ENCODE data around the gene UGT2B15.
"Not testable (repeated sequence)": the region's sequence is repeated elsewhere in the genome, so short reads cannot be mapped to it uniquely, and the experiment has no call there.

Gene UGT2B15

GRCh38 chr4:68670479-68670939 is at the start of gene UGT2B15:
TSS of gene UGT2B15 (minus strand) at chr4:68670652. CDS start at chr4:68670618, 34 bp downstream.
- H3K27ac Mint-ChIP-seq; H3K4me3 Mint-ChIP-seq; ATAC-seq; DNase-seq (ENCODE audit: low spot score in 2 of 2); H3K9me3 Mint-ChIP-seq; H3K4me1 Mint-ChIP-seq; H3K36me3 Mint-ChIP-seq: not testable (repeated sequence)

- H3K4me1 Mint-ChIP-seq: no peaks in the 10 kb centered on the region
- ATAC-seq (no peak), DNase-seq (ENCODE audit: low spot score in 2 of 2) (no peak)
- no peaks in the 10 kb centered on the region for H3K36me3 Mint-ChIP-seq
- H3K9me3 Mint-ChIP-seq: peaks cover 5% of the 10 kb centered on the region
- no peak overlapping the region for H3K27ac Mint-ChIP-seq
- no peak overlapping the region for H3K4me3 Mint-ChIP-seq
Observed at GRCh38 chr4:68719075-68719473, 48.6 kb upstream of the UGT2B15 start.

- ATAC-seq (no peak), DNase-seq (ENCODE audit: low spot score in 2 of 2) (no peak)
- peaks cover 5% of the 10 kb centered on the region for H3K9me3 Mint-ChIP-seq
- H3K27ac Mint-ChIP-seq: no peak overlapping the region
- no peaks in the 10 kb centered on the region for H3K36me3 Mint-ChIP-seq
- H3K4me1 Mint-ChIP-seq: no peaks in the 10 kb centered on the region
- no peak overlapping the region for H3K4me3 Mint-ChIP-seq
Observed at GRCh38 chr4:68718447-68719074, 48.1 kb upstream of the UGT2B15 start.

- no peaks in the 10 kb centered on the region for H3K36me3 Mint-ChIP-seq
- DNase-seq (ENCODE audit: low spot score in 2 of 2) (no peak), ATAC-seq (no peak)
- H3K27ac Mint-ChIP-seq: no peak overlapping the region
- H3K9me3 Mint-ChIP-seq: peaks cover 5% of the 10 kb centered on the region
- no peaks in the 10 kb centered on the region for H3K4me1 Mint-ChIP-seq
- H3K4me3 Mint-ChIP-seq: no peak overlapping the region
Observed at GRCh38 chr4:68717999-68718398, 47.5 kb upstream of the UGT2B15 start.

GRCh38 chr4:68714400-68714799 is 43.9 kb upstream of the UGT2B15 start:
- Mint-ChIP-seq H3K9me3 (no peaks in the 10 kb centered on the region), H3K4me3 (no peak overlapping the region), H3K27ac (no peak overlapping the region), H3K36me3 (no peaks in the 10 kb centered on the region), H3K4me1 (no peaks in the 10 kb centered on the region)
- ATAC-seq (no peak), DNase-seq (ENCODE audit: low spot score in 2 of 2) (no peak)

GRCh38 chr4:68712207-68712606 is 41.8 kb upstream of the UGT2B15 start:
- Mint-ChIP-seq H3K9me3 (no peaks in the 10 kb centered on the region), H3K4me1 (no peaks in the 10 kb centered on the region), H3K27ac (no peak overlapping the region), H3K4me3 (no peak overlapping the region), H3K36me3 (no peaks in the 10 kb centered on the region)
- ATAC-seq: no peak
- no peak for DNase-seq (ENCODE audit: low spot score in 2 of 2)

GRCh38 chr4:68708566-68708965 is 38.1 kb upstream of the UGT2B15 start:
- ATAC-seq (no peak), DNase-seq (ENCODE audit: low spot score in 2 of 2) (no peak)
- Mint-ChIP-seq H3K4me1 (no peaks in the 10 kb centered on the region), H3K9me3 (peaks cover 10% of the 10 kb centered on the region), H3K36me3 (no peaks in the 10 kb centered on the region), H3K27ac (no peak overlapping the region), H3K4me3 (no peak overlapping the region)

GRCh38 chr4:68703168-68703567 is 32.7 kb upstream of the UGT2B15 start:
- not testable (repeated sequence) for H3K4me1 Mint-ChIP-seq; DNase-seq (ENCODE audit: low spot score in 2 of 2); H3K36me3 Mint-ChIP-seq; ATAC-seq; H3K4me3 Mint-ChIP-seq; H3K27ac Mint-ChIP-seq
- peaks cover 11% of the 10 kb centered on the region for H3K9me3 Mint-ChIP-seq

- DNase-seq (ENCODE audit: low spot score in 2 of 2): no peak
- no peak overlapping the region for H3K4me3 Mint-ChIP-seq
- no peak overlapping the region for H3K27ac Mint-ChIP-seq
- peaks cover 3% of the 10 kb centered on the region for H3K9me3 Mint-ChIP-seq
- H3K36me3 Mint-ChIP-seq: no peaks in the 10 kb centered on the region
- ATAC-seq: no peak
- H3K4me1 Mint-ChIP-seq: no peaks in the 10 kb centered on the region
Observed at GRCh38 chr4:68700152-68700551, 29.7 kb upstream of the UGT2B15 start.

- ATAC-seq: no peak
- Mint-ChIP-seq H3K27ac (no peak overlapping the region), H3K4me3 (no peak overlapping the region), H3K9me3 (no peaks in the 10 kb centered on the region), H3K4me1 (no peaks in the 10 kb centered on the region), H3K36me3 (no peaks in the 10 kb centered on the region)
- no peak for DNase-seq (ENCODE audit: low spot score in 2 of 2)
Observed at GRCh38 chr4:68693325-68694075, 23.0 kb upstream of the UGT2B15 start.

GRCh38 chr4:68691186-68691585 is 20.7 kb upstream of the UGT2B15 start:
- no peaks in the 10 kb centered on the region for H3K4me1 Mint-ChIP-seq
- ATAC-seq (no peak), DNase-seq (ENCODE audit: low spot score in 2 of 2) (no peak)
- H3K4me3 Mint-ChIP-seq: no peak overlapping the region
- no peak overlapping the region for H3K27ac Mint-ChIP-seq
- H3K36me3 Mint-ChIP-seq: no peaks in the 10 kb centered on the region
- peaks cover 3% of the 10 kb centered on the region for H3K9me3 Mint-ChIP-seq

GRCh38 chr4:68683034-68683433 is 12.6 kb upstream of the UGT2B15 start:
- H3K4me1 Mint-ChIP-seq: no peaks in the 10 kb centered on the region
- peaks cover 15% of the 10 kb centered on the region for H3K9me3 Mint-ChIP-seq
- DNase-seq (ENCODE audit: low spot score in 2 of 2) (no peak), ATAC-seq (no peak)
- no peak overlapping the region for H3K4me3 Mint-ChIP-seq
- no peak overlapping the region for H3K27ac Mint-ChIP-seq
- no peaks in the 10 kb centered on the region for H3K36me3 Mint-ChIP-seq

GRCh38 chr4:68681298-68681697 is 10.8 kb upstream of the UGT2B15 start:
- H3K27ac Mint-ChIP-seq; H3K4me3 Mint-ChIP-seq; H3K36me3 Mint-ChIP-seq; ATAC-seq; DNase-seq (ENCODE audit: low spot score in 2 of 2); H3K4me1 Mint-ChIP-seq: not testable (repeated sequence)
- H3K9me3 Mint-ChIP-seq: peaks cover 12% of the 10 kb centered on the region

GRCh38 chr4:68673143-68673542 is 2.7 kb upstream of the UGT2B15 start:
- Mint-ChIP-seq H3K4me3 (no peak overlapping the region), H3K27ac (no peak overlapping the region), H3K4me1 (no peaks in the 10 kb centered on the region), H3K9me3 (peaks cover 4% of the 10 kb centered on the region), H3K36me3 (no peaks in the 10 kb centered on the region)
- ATAC-seq: no peak
- DNase-seq (ENCODE audit: low spot score in 2 of 2): no peak

- H3K4me1 Mint-ChIP-seq; ATAC-seq; H3K4me3 Mint-ChIP-seq; H3K9me3 Mint-ChIP-seq; DNase-seq (ENCODE audit: low spot score in 2 of 2); H3K27ac Mint-ChIP-seq; H3K36me3 Mint-ChIP-seq: not testable (repeated sequence)
Observed at GRCh38 chr4:68671217-68671616, 765 bp upstream of the UGT2B15 start.

- ATAC-seq; H3K9me3 Mint-ChIP-seq; DNase-seq (ENCODE audit: low spot score in 2 of 2); H3K4me1 Mint-ChIP-seq; H3K27ac Mint-ChIP-seq; H3K4me3 Mint-ChIP-seq; H3K36me3 Mint-ChIP-seq: not testable (repeated sequence)
Observed at GRCh38 chr4:68668537-68669163, 1.8 kb downstream of the UGT2B15 start.
